Germinal center (tissue), 1 donor: ENCODE measurements around the gene PPP1R1C.

Experiments used
- DNase-seq: peaks from one replicate; pipeline ENCODE4 v3.0.0; 2012; ENCODE audit warnings: mixed read lengths, low spot score

Gene PPP1R1C

GRCh38 chr2:181972431-181973170 is 13.1 kb upstream of the PPP1R1C start:
- no peak for DNase-seq

DNA sequence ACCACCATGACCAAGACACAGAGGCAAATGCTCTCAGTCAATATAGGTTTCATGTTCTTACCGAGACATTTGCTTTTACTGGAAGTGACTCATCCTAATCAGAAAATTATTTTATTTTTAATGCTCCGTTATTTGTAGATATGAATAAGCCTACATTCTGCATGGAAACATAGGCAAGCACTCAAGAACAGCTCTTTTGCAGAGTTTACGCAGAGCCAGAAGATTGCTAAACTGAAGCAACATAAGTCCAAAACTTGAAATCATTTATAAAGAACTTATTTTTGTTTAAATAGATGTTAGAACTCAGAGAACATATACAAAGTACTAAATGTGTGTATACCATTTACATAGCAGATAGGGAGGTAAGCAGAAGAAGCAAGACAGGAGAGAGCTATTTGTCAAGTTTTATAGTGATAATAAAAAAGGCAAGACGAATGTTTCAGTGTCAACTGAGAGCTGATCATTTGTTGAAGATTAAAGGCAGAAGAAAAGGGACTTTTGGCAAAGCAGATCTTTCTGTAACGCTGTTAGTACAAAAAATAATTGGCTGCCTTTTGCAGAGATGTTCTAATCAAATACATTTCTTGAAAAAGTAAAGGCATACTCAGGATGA is 12.4 kb upstream of the PPP1R1C start:
- DNase-seq: no peak

DNA sequence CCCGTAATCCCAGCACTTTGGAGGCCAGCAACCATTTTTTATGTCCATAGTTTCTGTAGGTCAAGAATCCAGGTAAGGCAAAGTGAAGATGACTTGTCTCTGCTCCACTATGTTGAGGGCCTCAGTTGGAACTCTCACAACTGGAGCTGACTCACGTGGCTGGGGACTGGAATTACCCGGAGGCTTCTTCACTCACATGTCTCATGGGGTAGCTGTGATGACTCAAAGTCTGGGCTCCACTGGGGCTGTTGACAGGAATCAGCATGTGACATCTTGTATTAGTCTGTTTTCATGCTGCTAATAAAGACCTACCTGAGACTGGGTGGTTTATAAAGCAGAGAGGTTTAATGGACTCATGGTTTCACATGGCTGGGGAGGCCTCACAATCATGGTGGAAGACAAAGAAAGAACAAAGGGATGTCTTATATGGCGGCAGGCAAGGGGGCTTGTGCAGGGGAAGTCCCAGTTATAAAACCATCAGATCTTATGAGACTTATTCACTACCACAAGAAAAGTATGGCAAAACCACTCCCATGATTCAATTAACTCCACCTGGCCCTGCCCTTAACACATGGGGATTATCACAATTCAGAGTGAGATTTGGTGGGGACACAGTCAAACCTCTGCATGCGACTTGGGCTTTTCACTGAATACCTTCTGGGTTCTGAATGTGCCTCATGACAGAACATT is 7.8 kb upstream of the PPP1R1C start:
- DNase-seq: no peak

GRCh38 chr2:181978351-181979150 is 7.1 kb upstream of the PPP1R1C start:
- no peak for DNase-seq

GRCh38 chr2:181984060-181984459 is 1.6 kb upstream of the PPP1R1C start:
- no peak for DNase-seq

GRCh38 chr2:181984814-181985631 is 630 bp upstream of the PPP1R1C start:
- DNase-seq: no peak

DNA sequence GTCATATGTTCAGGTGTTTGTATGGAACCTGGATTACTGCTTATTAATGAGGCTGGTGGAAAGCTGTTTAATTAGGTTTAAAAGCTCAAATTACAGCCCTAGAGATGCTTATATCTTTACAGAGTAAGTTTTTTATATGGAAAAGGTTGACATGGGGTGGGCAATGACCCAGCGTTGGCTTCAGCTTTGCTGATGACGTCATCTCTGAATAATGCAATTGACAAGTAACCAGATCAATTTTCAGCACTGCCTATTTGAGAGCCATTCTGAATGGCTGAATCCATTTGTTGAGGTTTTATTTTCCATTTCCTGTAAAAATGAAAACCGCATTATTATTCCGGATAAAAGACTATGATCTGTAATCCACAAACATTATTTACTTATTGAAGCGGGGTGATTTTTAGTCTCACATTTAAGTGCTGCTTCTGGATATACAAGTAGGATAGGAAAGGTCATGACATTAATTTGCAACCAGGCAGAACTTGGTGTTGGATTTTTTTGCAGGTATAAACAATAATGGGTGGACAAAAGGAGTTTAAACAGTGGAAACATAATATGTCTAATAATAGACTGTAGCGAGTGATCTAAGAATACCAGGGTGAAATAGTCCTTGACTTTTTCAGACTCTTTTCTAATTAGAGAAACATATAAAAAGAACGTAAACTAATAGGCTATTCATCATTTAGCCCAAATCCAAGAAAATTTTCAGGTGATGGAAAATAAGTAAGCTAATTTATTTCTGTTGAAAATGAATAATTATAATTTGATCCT is 2.7 kb downstream of the PPP1R1C start:
- no peak for DNase-seq

- DNase-seq: no peak
Observed at GRCh38 chr2:181989099-181989498, 3.4 kb downstream of the PPP1R1C start.

- peak; percentile 47 for DNase-seq
Observed at GRCh38 chr2:181991171-181991885, 5.7 kb downstream of the PPP1R1C start.

GRCh38 chr2:181992776-181993175 is 7.1 kb downstream of the PPP1R1C start:
- DNase-seq: no peak

- no peak for DNase-seq
Observed at GRCh38 chr2:181995289-181995688, 9.6 kb downstream of the PPP1R1C start.

GRCh38 chr2:181998041-181998835 is 12.6 kb downstream of the PPP1R1C start:
- no peak for DNase-seq

- no peak for DNase-seq
Observed at GRCh38 chr2:181998891-181999654, 13.4 kb downstream of the PPP1R1C start.

- DNase-seq: no peak
Observed at GRCh38 chr2:181999911-182000310, 14.3 kb downstream of the PPP1R1C start.

DNA sequence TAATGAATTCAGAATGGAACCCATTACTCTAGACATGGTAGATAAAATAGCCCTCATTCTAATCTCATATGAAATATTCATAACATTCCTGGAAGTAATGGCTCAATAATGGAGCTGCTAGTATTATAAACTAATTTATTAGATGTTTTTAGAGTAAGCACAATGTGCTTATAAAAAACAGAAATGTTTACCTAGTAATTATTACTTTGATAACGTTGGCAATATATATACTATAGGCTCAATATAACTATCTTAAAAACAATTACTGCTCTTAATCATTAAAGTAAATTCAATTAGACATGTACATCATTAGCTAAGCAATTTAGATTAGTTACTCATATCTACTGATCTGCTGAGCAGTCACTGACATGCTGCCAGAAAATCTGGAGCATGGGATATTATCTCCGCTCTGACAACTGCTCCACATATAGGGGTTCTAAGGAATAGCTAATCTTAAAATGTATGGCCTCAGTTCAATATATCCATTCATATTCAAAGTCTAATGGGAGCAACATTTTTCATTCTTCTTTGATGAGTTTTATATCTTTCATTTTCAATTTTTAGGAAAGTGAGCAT is 19.4 kb downstream of the PPP1R1C start:
- no peak for DNase-seq

DNA sequence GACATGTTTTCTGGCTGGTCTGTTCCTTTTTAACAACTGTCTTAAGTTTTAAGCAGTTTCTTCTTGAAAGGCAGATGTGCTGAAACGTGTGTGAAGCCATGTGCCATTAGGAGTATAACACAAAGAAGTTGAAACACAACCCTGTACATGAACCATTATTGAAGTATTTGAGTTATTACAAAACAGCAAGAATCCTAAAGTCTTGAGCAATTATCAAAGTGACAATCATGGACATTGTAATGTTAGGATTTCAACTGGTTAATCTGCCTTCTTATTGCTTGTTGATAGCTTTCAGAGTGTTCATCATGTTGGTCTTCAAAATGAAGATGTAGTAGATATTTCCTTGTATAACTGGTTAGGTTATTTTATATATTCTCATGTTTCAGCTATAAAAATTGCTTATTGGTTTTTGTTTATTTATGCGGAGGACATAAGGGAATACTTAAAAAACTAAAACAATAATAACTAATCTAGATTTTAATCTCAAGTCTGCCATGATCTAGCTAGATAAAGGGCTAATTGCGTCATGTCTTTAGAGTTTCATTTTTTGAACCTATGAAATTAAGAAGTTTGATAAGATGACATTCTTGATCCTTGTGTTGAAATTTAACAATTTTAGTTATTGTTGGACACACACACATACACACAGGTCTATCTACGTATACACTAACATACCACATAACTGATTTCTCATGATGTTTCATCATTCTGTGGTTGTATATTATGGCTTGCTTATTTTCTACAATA is 21.1 kb downstream of the PPP1R1C start:
- DNase-seq: no peak

DNA sequence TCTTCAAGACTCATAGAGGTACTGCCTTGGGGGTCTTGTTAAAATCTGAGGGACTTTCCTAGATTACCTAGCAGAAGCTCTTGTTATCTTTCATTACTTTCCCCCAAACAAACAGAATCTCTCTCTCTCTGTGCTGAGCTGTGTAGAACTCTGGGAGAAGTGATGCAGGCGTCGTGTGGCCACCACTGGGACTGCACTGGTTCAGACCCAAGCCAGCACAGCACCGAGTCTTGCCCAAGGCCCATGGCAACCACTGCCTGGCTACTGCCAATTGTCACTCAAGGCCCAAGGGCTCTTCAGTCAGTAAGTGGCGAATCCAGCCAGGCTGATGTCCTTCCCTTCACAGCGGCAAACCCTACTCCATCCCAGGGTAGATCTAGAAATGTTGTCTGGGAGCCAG is 28.6 kb downstream of the PPP1R1C start:
- DNase-seq: no peak
